K562 (cell line): ENCODE results near the gene DNAJB1. TPM values are rescaled to one million over a fixed set of nuclear protein-coding genes. Genes with fewer than 3 reads are reported as not detected.

ENCODE experiments used
- BCOR ChIP-seq: fragments of 450-650 bp; IDR thresholded peaks from 2 replicates; pipeline ENCODE4 v1.6.1; 2016
- CBFA2T3 ChIP-seq: fragments of 450-650 bp; IDR thresholded peaks from 2 replicates; pipeline ENCODE4 v1.6.1; 2017
- CEBPG ChIP-seq, 3 experiments: fragments of 200-800 bp in 1 of 3; sonication (Bioruptor generic) in 1 of 3; sonication (generic) in 1 of 3; formaldehyde crosslinking in 1 of 3; IDR thresholded peaks in 2 of 3; conservative IDR thresholded peaks in 1 of 3; 2 replicates each; pipeline versions ENCODE4 v1.6.1 to v1.8.0; 2016 to 2022; ENCODE audit warnings: missing compliant biosample characterization in 2 of 3, missing genetic modification characterization in 2 of 3, mild to moderate bottlenecking in 1 of 3, missing genetic modification reagents in 1 of 3
- CXXC5 ChIP-seq: fragments of 250-450 bp; sonication (Bioruptor Pico); IDR thresholded peaks from 2 replicates; pipeline ENCODE4 v1.8.0; 2022; ENCODE audit warnings: inconsistent platforms, mild to moderate bottlenecking, moderate library complexity
- ERF ChIP-seq: fragments of 450-650 bp; formaldehyde crosslinking; IDR thresholded peaks from 2 replicates; pipeline ENCODE4 v1.4.0; 2020; ENCODE audit warnings: mild to moderate bottlenecking, mixed read lengths
- MAFK ChIP-seq: IDR thresholded peaks from 2 replicates; pipeline ENCODE4 v1.6.1; 2011; ENCODE audit warnings: low read length, improper control_type of control experiment
- NCOA1 ChIP-seq: fragments of 450-650 bp; IDR thresholded peaks from 2 replicates; pipeline ENCODE4 v1.6.1; 2016; ENCODE audit warnings: low read depth
- NFYB ChIP-seq: IDR thresholded peaks from 2 replicates; pipeline ENCODE4 v1.6.1; 2011; ENCODE audit warnings: mild to moderate bottlenecking, moderate library complexity; ENCODE audit not compliant: insufficient read length; ENCODE audit errors: extremely low read depth
- NR4A1 ChIP-seq, 2 experiments: fragments of 250-450 bp in 1 of 2; fragments of 450-650 bp in 1 of 2; sonication (Bioruptor Pico) in 1 of 2; IDR thresholded peaks; 2 replicates each; pipeline versions ENCODE4 v1.4.0 to v1.6.1; 2016 to 2020; ENCODE audit warnings: mild to moderate bottlenecking in 2 of 2, missing compliant biosample characterization in 1 of 2, missing genetic modification characterization in 1 of 2, moderate library complexity in 1 of 2
- RAD21 ChIP-seq, 2 experiments: fragments of 250-450 bp in 1 of 2; fragments of 450-650 bp in 1 of 2; sonication (Bioruptor Pico) in 1 of 2; formaldehyde crosslinking in 1 of 2; IDR thresholded peaks in 1 of 2; conservative IDR thresholded peaks in 1 of 2; 2 replicates each; pipeline versions ENCODE4 v1.4.0 to v1.8.0; 2020 to 2022; ENCODE audit warnings: mild to moderate bottlenecking in 2 of 2, moderate library complexity in 1 of 2
- RB1 ChIP-seq: fragments of 450-650 bp; IDR thresholded peaks from 2 replicates; pipeline ENCODE4 v1.6.1; 2017; ENCODE audit warnings: low read depth, mild to moderate bottlenecking
- RBBP5 ChIP-seq: fragments of 200-600 bp; sonication (generic); IDR thresholded peaks from 2 replicates; pipeline ENCODE4 v1.6.1; 2012; ENCODE audit warnings: borderline replicate concordance, mild to moderate bottlenecking, low read length, control low read depth, inconsistent platforms; ENCODE audit not compliant: insufficient read depth, poor library complexity, severe bottlenecking
- RCOR1 ChIP-seq, 2 experiments: IDR thresholded peaks; 2 replicates each; pipeline ENCODE4 v1.6.1; 2012; ENCODE audit warnings: low read depth in 2 of 2, low read length in 2 of 2, borderline replicate concordance in 1 of 2, improper control_type of control experiment in 1 of 2
- SRSF1 ChIP-seq: fragments of 200-400 bp; formaldehyde crosslinking; IDR thresholded peaks from 2 replicates; pipeline ENCODE4 v1.6.1; 2017; ENCODE audit warnings: mild to moderate bottlenecking, low read depth, low read length, moderate library complexity
- TBL1XR1 ChIP-seq, 2 experiments: IDR thresholded peaks; 2 replicates each; pipeline ENCODE4 v1.6.1; 2012; ENCODE audit warnings: improper control_type of control experiment in 2 of 2, low read length in 2 of 2, mild to moderate bottlenecking in 1 of 2
- XRCC4 ChIP-seq: IDR thresholded peaks from one replicate; pipeline ENCODE4 v1.6.1; 2011; ENCODE audit not compliant: insufficient read depth, insufficient read length; ENCODE audit errors: extremely low read depth
- YY1 ChIP-seq, 3 experiments: IDR thresholded peaks; 2 replicates each; pipeline ENCODE4 v1.6.1; 2011; ENCODE audit warnings: low read length in 2 of 3, mild to moderate bottlenecking in 2 of 3, moderate library complexity in 2 of 3, borderline replicate concordance in 1 of 3, control low read depth in 1 of 3, low read depth in 1 of 3; ENCODE audit not compliant: insufficient read depth in 3 of 3, insufficient replicate concordance in 2 of 3, control insufficient read depth in 1 of 3, insufficient read length in 1 of 3; ENCODE audit errors: extremely low read depth in 1 of 3
- ZNF184 ChIP-seq: sonication (generic); formaldehyde crosslinking; IDR thresholded peaks from 2 replicates; pipeline ENCODE4 v1.5.0; 2020; ENCODE audit warnings: missing genetic modification reagents
- ZNF740 ChIP-seq, 3 experiments: fragments of 200-800 bp in 1 of 3; sonication (Bioruptor generic) in 1 of 3; sonication (generic) in 1 of 3; formaldehyde crosslinking in 1 of 3; IDR thresholded peaks; 2 replicates each; pipeline versions ENCODE4 v1.6.1 to v1.8.0; 2016 to 2022; ENCODE audit warnings: mild to moderate bottlenecking in 2 of 3, missing compliant biosample characterization in 2 of 3, missing genetic modification characterization in 2 of 3, missing genetic modification reagents in 1 of 3
- polyA plus RNA-seq, 8 experiments: library from polyadenylated mRNA; depleted of rRNA in 4 of 8; stranded (reverse) in 5 of 8; unstranded in 3 of 8; fragments of >200 nt; fragmentation: Nextera tagmentation in 2 of 8; fragmentation: Illumina TruSeq in 1 of 8; extraction: Ambion mirVana in 2 of 8; extraction: Trizol in 1 of 8; gene quantifications; 2 replicates each; pipeline versions ENCODE4 v1.2.1 to v1.2.3, GENCODE V29; 2011 to 2014; ENCODE audit warnings: inconsistent platforms in 1 of 8, missing spikeins in 1 of 8
- total RNA-seq, 7 experiments: library from RNA; depleted of rRNA in 6 of 7; stranded (reverse); fragments of >200 nt in 6 of 7; fragmentation: Illumina TruSeq in 2 of 7; extraction: Trizol in 2 of 7; gene quantifications; 2 replicates each; pipeline versions ENCODE4 v1.2.1 to v1.2.3, GENCODE V29; 2011 to 2021; ENCODE audit warnings: low replicate concordance in 1 of 7
- TF ChIP-seq, protein P1 (sequence below): fragments of 450-650 bp; IDR thresholded peaks from 2 replicates; pipeline ENCODE4 v1.6.1; 2018; ENCODE audit warnings: mild to moderate bottlenecking, low read depth; ENCODE audit not compliant: partially characterized antibody
- TF ChIP-seq, protein P2 (sequence below), 2 experiments: fragments of 250-450 bp in 1 of 2; fragments of 450-650 bp in 1 of 2; sonication (Bioruptor Pico) in 1 of 2; IDR thresholded peaks; 2 replicates each; pipeline versions ENCODE4 v1.6.1 to v1.8.0; 2016 to 2021; ENCODE audit warnings: mild to moderate bottlenecking in 2 of 2, moderate library complexity in 2 of 2, missing compliant biosample characterization in 1 of 2, missing genetic modification characterization in 1 of 2

DNAJB1 gene
- total and polyA plus RNA-seq, 9 of the 15 experiments (the other 6 are each of a cell fraction or from before 2014, with no cell fraction given): 13.2 to 113 (median 62.1) TPM

- TF ChIP-seq NFYB (peak; percentile 74), BCOR (0 out of 2 replicates have a peak, but pooled peaks have one; percentile 9), NCOA1 (no peak), TBL1XR1 (IDR thresholded peaks at IDR 0.05; ENCODE audit: low read length in 2 of 2) (peak in 1 of 2 experiments; percentile 17; a peak in 1 of 4 replicates), CXXC5 (CRISPR knock-in tag) (peak; percentile 85), SRSF1 (no peak), ERF (0 out of 2 replicates have a peak, but pooled peaks have one; percentile 42), XRCC4 (no peak), ZNF740 (CRISPR knock-in tag; IDR thresholded peaks at IDR 0.05) (no peak), ZNF740 (tag; IDR thresholded peaks at IDR 0.05) (no peak), CEBPG (CRISPR knock-in tag; IDR thresholded peaks at IDR 0.05) (peak; percentile 67), CEBPG (tag; conservative IDR thresholded peaks at IDR 0.05 in 1 of 2, IDR thresholded peaks at IDR 0.05 in 1 of 2) (peak in 1 of 2 experiments; percentile 5; a peak in 1 of 4 replicates), RAD21 (CRISPR knock-in tag; conservative IDR thresholded peaks at IDR 0.05 in 1 of 2, IDR thresholded peaks at IDR 0.05 in 1 of 2) (peak in 1 of 2 experiments; percentile 5; a peak in 1 of 4 replicates), NR4A1 (CRISPR knock-in tag; IDR thresholded peaks at IDR 0.05) (0 out of 2 replicates have a peak, but pooled peaks have one; percentile 9), NR4A1 (tag; IDR thresholded peaks at IDR 0.05) (no peak), RCOR1 (IDR thresholded peaks at IDR 0.05; ENCODE audit: borderline replicate concordance in 1 of 2, low read depth in 2 of 2, low read length in 2 of 2) (peak in 1 of 2 experiments; percentile 45; a peak in 1 of 4 replicates), ZNF184 (CRISPR knock-in tag) (no peak), CBFA2T3 (0 out of 2 replicates have a peak, but pooled peaks have one; percentile 5), MAFK (peak; percentile 43; the same call in 1 of the 2 replicates), RB1 (peak; percentile 78), YY1 (IDR thresholded peaks at IDR 0.05; ENCODE audit: borderline replicate concordance in 1 of 3, control insufficient read depth in 1 of 3, extremely low read depth in 1 of 3, insufficient read depth in 3 of 3, insufficient read length in 1 of 3, insufficient replicate concordance in 2 of 3, low read depth in 1 of 3, low read length in 2 of 3) (peak in 1 of 3 experiments; percentile 24), RBBP5 (peak; percentile 69)
- TF ChIP-seq, protein P1, sequence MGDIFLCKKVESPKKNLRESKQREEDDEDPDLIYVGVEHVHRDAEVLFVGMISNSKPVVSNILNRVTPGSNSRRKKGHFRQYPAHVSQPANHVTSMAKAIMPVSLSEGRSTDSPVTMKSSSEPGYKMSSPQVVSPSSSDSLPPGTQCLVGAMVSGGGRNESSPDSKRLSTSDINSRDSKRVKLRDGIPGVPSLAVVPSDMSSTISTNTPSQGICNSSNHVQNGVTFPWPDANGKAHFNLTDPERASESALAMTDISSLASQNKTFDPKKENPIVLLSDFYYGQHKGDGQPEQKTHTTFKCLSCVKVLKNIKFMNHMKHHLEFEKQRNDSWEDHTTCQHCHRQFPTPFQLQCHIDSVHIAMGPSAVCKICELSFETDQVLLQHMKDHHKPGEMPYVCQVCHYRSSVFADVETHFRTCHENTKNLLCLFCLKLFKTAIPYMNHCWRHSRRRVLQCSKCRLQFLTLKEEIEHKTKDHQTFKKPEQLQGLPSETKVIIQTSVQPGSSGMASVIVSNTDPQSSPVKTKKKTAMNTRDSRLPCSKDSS: no peak
- TF ChIP-seq, protein P2, sequence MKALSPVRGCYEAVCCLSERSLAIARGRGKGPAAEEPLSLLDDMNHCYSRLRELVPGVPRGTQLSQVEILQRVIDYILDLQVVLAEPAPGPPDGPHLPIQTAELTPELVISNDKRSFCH (CRISPR knock-in tag; IDR thresholded peaks at IDR 0.05): no peak
- TF ChIP-seq, protein P2 (tag; IDR thresholded peaks at IDR 0.05): no peak
Measured at GRCh38 chr19:14529254-14530004, 11.2 kb upstream of the DNAJB1 start, which contains the start of gene TECR (continued).
